ENCODE results near the gene CHADL.

CHADL gene

GRCh38 chr22:41256254-41257253, 15.8 kb upstream of the CHADL start:
- no peak for DNase-seq (ENCODE audit: low read depth in 2 of 2, low spot score in 1 of 2)

GRCh38 chr22:41254230-41254629, 13.5 kb upstream of the CHADL start:
- DNase-seq (ENCODE audit: low read depth in 2 of 2, low spot score in 1 of 2), result no peak

- DNase-seq (ENCODE audit: low read depth in 2 of 2, low spot score in 1 of 2), result no peak
Measured at GRCh38 chr22:41252365-41252764, 11.6 kb upstream of the CHADL start.

GRCh38 chr22:41250127-41250526, 9.4 kb upstream of the CHADL start:
- no peak for DNase-seq (ENCODE audit: low read depth in 2 of 2, low spot score in 1 of 2)

- DNase-seq (ENCODE audit: low read depth in 2 of 2, low spot score in 1 of 2), result no peak
Measured at GRCh38 chr22:41249442-41249841, 8.7 kb upstream of the CHADL start.

- DNase-seq (ENCODE audit: low read depth in 2 of 2, low spot score in 1 of 2), result no peak
Measured at GRCh38 chr22:41248758-41249157, 8.0 kb upstream of the CHADL start.

- DNase-seq (ENCODE audit: low read depth in 2 of 2, low spot score in 1 of 2), result no peak
Measured at GRCh38 chr22:41248314-41248713, 7.6 kb upstream of the CHADL start.

- DNase-seq (ENCODE audit: low read depth in 2 of 2, low spot score in 1 of 2), result no peak
Measured at GRCh38 chr22:41247703-41248102, 7.0 kb upstream of the CHADL start.

- no peak for DNase-seq (ENCODE audit: low read depth in 2 of 2, low spot score in 1 of 2)
Measured at GRCh38 chr22:41245917-41246499, 5.3 kb upstream of the CHADL start.

- no peak for DNase-seq (ENCODE audit: low read depth in 2 of 2, low spot score in 1 of 2)
Measured at GRCh38 chr22:41243361-41243760, 2.6 kb upstream of the CHADL start.

- DNase-seq (ENCODE audit: low read depth in 2 of 2, low spot score in 1 of 2), result no peak
Measured at GRCh38 chr22:41242396-41243117, 1.8 kb upstream of the CHADL start.

- no peak for DNase-seq (ENCODE audit: low read depth in 2 of 2, low spot score in 1 of 2)
Measured at GRCh38 chr22:41241133-41241676, 474 bp upstream of the CHADL start.

- DNase-seq (ENCODE audit: low read depth in 2 of 2, low spot score in 1 of 2), result no peak
Measured at GRCh38 chr22:41239443-41240128, 1.1 kb downstream of the CHADL start.

- DNase-seq (ENCODE audit: low read depth in 2 of 2, low spot score in 1 of 2), result no peak
Measured at GRCh38 chr22:41238570-41239442, 1.9 kb downstream of the CHADL start.

- DNase-seq (ENCODE audit: low read depth in 2 of 2, low spot score in 1 of 2), result peak; percentile 39 to 49
Measured at GRCh38 chr22:41237707-41238569, 2.8 kb downstream of the CHADL start.

- DNase-seq (ENCODE audit: low read depth in 2 of 2, low spot score in 1 of 2), result no peak
Measured at GRCh38 chr22:41237036-41237706, 3.6 kb downstream of the CHADL start.

- no peak for DNase-seq (ENCODE audit: low read depth in 2 of 2, low spot score in 1 of 2)
Measured at GRCh38 chr22:41234815-41235695, 5.7 kb downstream of the CHADL start.
